GM10248 (cell line): ENCODE results near the gene DPP10.
"Not testable (repeated sequence)": the region's sequence is repeated elsewhere in the genome, so short reads cannot be mapped to it uniquely, and the experiment has no call there.

ENCODE experiments used
- CTCF ChIA-PET: fragments of 300-600 bp; sonication (Branson Sonifier 250); formaldehyde crosslinking; extraction: SDS; loops from one replicate; lab custom pipeline; 2021; ENCODE audit warnings: antibody characterized with exemption; lab: Yijun Ruan, JAX
- POLR2A ChIA-PET: fragments of 350-650 bp; sonication (Branson Sonifier 250); formaldehyde crosslinking; extraction: SDS; loops from one replicate; lab custom pipeline; 2020; ENCODE audit warnings: antibody characterized with exemption; lab: Yijun Ruan, JAX
- DNase-seq: peaks from one replicate; pipeline ENCODE4 v3.0.0; 2012; ENCODE audit errors: extremely low spot score
- CTCF ChIP-seq: IDR thresholded peaks from 2 replicates; pipeline ENCODE4 v1.5.1; 2012; ENCODE audit warnings: mild to moderate bottlenecking, low read depth; ENCODE audit errors: extremely low read depth, missing control alignments, control extremely low read depth

The DPP10 gene

DNA sequence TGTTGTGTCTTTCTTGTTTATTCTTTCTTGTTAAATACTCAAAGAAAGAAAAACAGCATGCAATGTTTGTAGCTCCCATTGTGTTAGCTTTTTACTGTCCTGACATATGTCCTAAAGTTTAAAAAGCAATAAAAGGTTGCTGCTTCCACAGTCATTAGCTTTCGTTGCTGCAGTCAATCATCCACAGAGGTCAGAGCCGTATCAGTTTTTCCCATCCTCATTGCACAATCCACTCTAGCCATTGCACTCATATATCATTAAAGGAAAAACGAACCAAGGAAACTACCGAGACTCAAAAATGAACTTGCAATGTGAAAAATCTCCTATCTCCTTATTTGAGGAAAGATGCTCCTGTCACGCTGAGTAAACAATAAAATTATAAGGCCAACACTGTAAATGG, 954.1 kb downstream of the DPP10 start:
- no peak for TF ChIP-seq CTCF
- ChIA-PET POLR2A (no interaction called here), CTCF (no interaction called here)
- DNase-seq, result no peak

GRCh38 chr2:115400940-115401339, 958.5 kb downstream of the DPP10 start:
- ChIA-PET CTCF (no interaction called here), POLR2A (no interaction called here)
- no peak for DNase-seq
- TF ChIP-seq CTCF, result no peak

DNA sequence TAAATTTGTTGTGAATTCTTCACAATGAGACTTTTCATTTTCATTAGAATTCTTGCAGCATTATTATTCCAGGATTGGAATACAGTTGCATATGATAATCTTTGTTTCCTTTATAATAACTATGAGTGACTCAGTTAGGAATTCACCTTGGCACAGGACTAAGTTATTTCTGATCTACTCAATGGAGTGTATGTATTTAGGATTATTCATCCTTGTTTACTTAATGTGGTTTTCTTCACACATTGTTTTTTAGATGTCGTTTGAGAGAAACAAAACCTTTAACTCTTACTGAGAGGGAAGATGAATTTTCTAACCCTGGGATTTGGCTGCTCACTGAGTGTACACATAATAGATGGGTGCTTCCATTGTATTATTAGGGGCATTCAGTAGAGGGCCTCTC, 970.1 kb downstream of the DPP10 start:
- TF ChIP-seq CTCF, result no peak
- ChIA-PET CTCF (interaction anchor here (1.2 kb wide), 1 partner anchor 10 kb away, joined by 3 read pairs; no protein-coding TSS in a partner anchor), POLR2A (no interaction called here)
- DNase-seq, result no peak

DNA sequence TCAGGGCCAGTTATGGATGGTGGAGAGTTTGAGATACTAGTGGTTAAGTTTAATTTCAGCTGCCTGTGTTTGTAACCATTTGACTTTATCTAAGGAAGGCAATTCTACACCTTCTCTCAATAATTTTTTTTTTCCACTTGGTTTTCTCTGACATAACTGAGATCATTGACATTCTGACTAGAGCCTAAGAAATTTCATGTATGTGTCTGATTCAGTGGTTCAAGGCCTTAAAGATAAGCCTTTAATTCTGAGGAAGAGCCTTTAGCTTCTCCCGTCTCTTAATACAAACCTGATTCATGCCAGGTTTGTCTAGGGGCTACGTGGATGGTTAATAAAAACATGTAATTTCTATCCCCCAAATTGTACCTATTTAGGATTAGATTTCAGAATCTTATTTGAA, 971.4 kb downstream of the DPP10 start:
- no peak for TF ChIP-seq CTCF
- ChIA-PET POLR2A (no interaction called here), CTCF (interaction anchor here (1.2 kb wide), 1 partner anchor 11 kb away, joined by 3 read pairs; no protein-coding TSS in a partner anchor)
- DNase-seq, result no peak

DNA sequence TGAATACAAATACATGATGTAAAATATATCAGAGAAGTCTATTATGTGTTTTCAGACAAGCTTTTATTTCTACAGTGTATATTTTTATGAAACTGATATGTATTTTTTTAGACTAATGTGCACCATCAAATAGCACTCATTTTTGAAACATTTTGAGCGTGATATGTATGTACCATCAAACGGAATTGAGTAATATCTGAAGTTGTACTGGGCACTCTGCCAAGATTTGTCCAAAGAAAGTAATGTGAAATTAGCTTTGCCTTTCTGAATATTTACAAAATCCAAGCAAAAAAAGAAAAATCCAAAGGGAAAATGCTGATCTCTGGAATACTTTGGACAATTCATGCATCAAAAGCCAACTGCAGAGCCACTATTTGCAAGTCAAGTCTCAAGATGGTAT, 972.0 kb downstream of the DPP10 start:
- no peak for DNase-seq
- no peak for TF ChIP-seq CTCF
- ChIA-PET POLR2A (no interaction called here), CTCF (no interaction called here)

DNA sequence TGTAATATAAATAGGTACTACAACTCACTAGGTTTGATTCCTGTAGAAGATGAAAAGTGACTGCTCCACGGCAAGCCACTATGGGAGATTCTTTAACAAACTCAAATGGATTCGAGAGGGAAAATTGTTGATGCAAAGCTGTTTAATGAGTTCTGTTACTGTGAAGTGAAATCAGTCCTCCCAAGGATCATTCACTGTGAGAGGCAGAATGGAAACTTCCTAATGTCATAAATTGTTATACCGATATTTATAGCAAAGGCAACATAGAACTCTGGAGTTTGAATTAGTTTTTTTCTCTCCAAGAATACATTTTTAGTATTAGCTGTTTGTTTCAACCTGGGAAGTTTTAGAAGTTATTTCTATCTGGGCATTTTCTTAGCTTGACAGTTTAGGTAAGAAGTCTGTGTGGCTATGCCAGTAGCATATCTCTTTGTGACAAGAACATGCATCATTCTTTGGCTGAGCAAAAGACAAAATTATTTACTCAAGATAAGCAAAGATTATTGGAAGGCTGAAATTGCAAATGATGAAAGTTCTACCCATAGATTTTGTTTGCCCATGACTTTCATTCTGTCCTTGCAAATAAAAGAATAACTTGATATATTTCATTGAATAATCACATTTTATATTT, 979.7 kb downstream of the DPP10 start:
- ChIA-PET CTCF (no interaction called here), POLR2A (no interaction called here)
- no peak for DNase-seq
- TF ChIP-seq CTCF, result no peak

GRCh38 chr2:115427436-115427835, 985.0 kb downstream of the DPP10 start:
- no peak for TF ChIP-seq CTCF
- POLR2A ChIA-PET, result no interaction called here
- no peak for DNase-seq
- CTCF ChIA-PET, result no interaction called here

DNA sequence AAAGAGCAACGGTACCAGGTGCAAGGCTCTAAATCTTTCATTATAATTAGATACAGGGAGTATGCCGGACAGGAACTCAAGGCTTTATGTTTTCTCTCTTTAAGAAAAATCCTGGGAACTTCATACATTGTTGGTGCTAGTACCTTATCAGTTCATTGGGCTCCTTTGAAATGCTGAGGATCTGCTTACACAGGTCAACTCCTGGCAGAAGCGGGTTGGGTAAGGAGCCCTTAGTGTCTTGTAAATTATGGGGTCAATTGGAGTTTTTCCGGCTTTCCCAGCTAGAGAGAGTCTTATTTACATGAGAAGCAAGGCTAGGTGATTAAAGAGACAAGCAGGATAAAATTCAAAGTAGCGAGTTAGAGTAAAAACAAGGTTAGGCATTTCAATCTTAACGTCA, 998.3 kb downstream of the DPP10 start:
- DNase-seq, CTCF ChIA-PET, POLR2A ChIA-PET: not testable (repeated sequence)
